PC-9 (cell line): ENCODE measurements around the gene UTP11. TPM values are rescaled to one million over a fixed set of nuclear protein-coding genes. Genes with fewer than 3 reads are reported as not detected.
A peak's percentile ranks its signal among the peaks of the same experiment; 100 is the strongest.

Experiments
- BruUV-seq: library from RNA; stranded (reverse); fragments of 400-500 nt; replicated peaks from 2 replicates; lab custom pipeline; 2021; lab: Mats Ljungman, UMichigan
- CTCF ChIA-PET: fragments of 300-600 bp; sonication (Branson Sonifier 250); formaldehyde crosslinking; loops from one replicate; lab custom pipeline; 2022; ENCODE audit warnings: antibody characterized with exemption; lab: Charles Lee
- POLR2A ChIA-PET: fragments of 300-600 bp; sonication (Branson Sonifier 250); formaldehyde crosslinking; loops from one replicate; lab custom pipeline; 2022; ENCODE audit warnings: antibody characterized with exemption; ENCODE audit not compliant: unreplicated experiment; lab: Charles Lee
- DNase-seq, 2 experiments: peaks; one replicate each; pipeline versions ENCODE4 v3.0.0 to v3.0.0-alpha.2; 2015 to 2022; ENCODE audit warnings: mixed read lengths in 1 of 2
- H2AFZ ChIP-seq: fragments of 200-600 bp; sonication (generic); 2 replicates; pipeline ENCODE4 v1.8.1; 2017; ENCODE audit warnings: antibody characterized with exemption
- H3F3A ChIP-seq: fragments of 200-600 bp; sonication (generic); 2 replicates; pipeline ENCODE4 v1.8.1; 2017; ENCODE audit warnings: antibody characterized with exemption, mild to moderate bottlenecking, low read depth; ENCODE audit not compliant: insufficient read depth
- H3K27ac ChIP-seq: fragments of 200-600 bp; sonication (generic); 2 replicates; pipeline ENCODE4 v1.6.1; 2016; ENCODE audit warnings: mixed run types
- H3K27me3 ChIP-seq: fragments of 200-600 bp; sonication (generic); 2 replicates; pipeline ENCODE4 v1.6.1; 2016; ENCODE audit warnings: low read depth, mixed run types; ENCODE audit not compliant: insufficient read depth
- H3K36me3 ChIP-seq: fragments of 200-600 bp; sonication (generic); 2 replicates; pipeline ENCODE4 v1.6.1; 2016; ENCODE audit warnings: low read depth, mixed run types
- H3K4me1 ChIP-seq: fragments of 200-600 bp; sonication (generic); replicated peaks from 2 replicates; pipeline ENCODE4 v1.6.1; 2016; ENCODE audit warnings: mixed run types; ENCODE audit not compliant: insufficient read depth
- H3K4me2 ChIP-seq: fragments of 200-600 bp; sonication (generic); 2 replicates; pipeline ENCODE4 v1.6.1; 2017; ENCODE audit warnings: mixed run types
- H3K4me3 ChIP-seq: fragments of 200-600 bp; sonication (generic); 2 replicates; pipeline ENCODE4 v1.6.1; 2016; ENCODE audit warnings: mixed run types
- H3K79me2 ChIP-seq: fragments of 200-600 bp; sonication (generic); 2 replicates; pipeline ENCODE4 v1.6.1; 2017; ENCODE audit warnings: low read depth, mixed run types
- H3K9me2 ChIP-seq: fragments of 200-600 bp; sonication (generic); 2 replicates; pipeline ENCODE4 v1.8.1; 2017; ENCODE audit warnings: mild to moderate bottlenecking; ENCODE audit not compliant: insufficient read depth
- H3K9me3 ChIP-seq: fragments of 200-600 bp; sonication (generic); 2 replicates; pipeline ENCODE4 v1.8.1; 2016; ENCODE audit warnings: low read depth; ENCODE audit not compliant: insufficient read depth
- H4K20me1 ChIP-seq: fragments of 200-600 bp; sonication (generic); 2 replicates; pipeline ENCODE4 v1.8.1; 2017; ENCODE audit not compliant: insufficient read depth
- CTCF ChIP-seq: fragments of 200-600 bp; sonication (generic); conservative IDR thresholded peaks from 2 replicates; pipeline ENCODE4 v1.6.1; 2017; ENCODE audit warnings: mixed run types, antibody characterized with exemption, mild to moderate bottlenecking, moderate library complexity
- EZH2 ChIP-seq: fragments of 200-600 bp; sonication (generic); IDR thresholded peaks from 2 replicates; pipeline ENCODE4 v1.8.0; 2017; ENCODE audit warnings: antibody characterized with exemption, low read depth
- intact Hi-C: fragments of 100-400 bp; cut with micrococcal nuclease; formaldehyde crosslinking; loops from one replicate; pipeline ENCODE4 v1.10.0; 2022; ENCODE audit not compliant: unreplicated experiment
- total RNA-seq: library from RNA; stranded (reverse); gene quantifications from 2 replicates; pipeline ENCODE4 v1.2.3, GENCODE V29; 2021

UTP11 gene
- total RNA-seq, 1 experiment from 2014 or later = 36.4 TPM

GRCh38 chr1:38003261-38004250 lies 9.0 kb upstream of the UTP11 start:
- no peak overlapping the region for H2AFZ ChIP-seq
- H3K27me3 ChIP-seq = no peaks in the 10 kb centered on the region
- POLR2A ChIA-PET = interaction anchor here (0.6 kb wide), 2 partner anchors 21 to 1384 kb away, joined by 3 to 22 read pairs; no protein-coding TSS in a partner anchor
- no peaks in the 10 kb centered on the region for H3K9me3 ChIP-seq
- H3K4me3 ChIP-seq = peak overlapping the region; percentile 68; the same call in 1 of the 2 replicates
- H3K9me2 ChIP-seq = no peaks in the 10 kb centered on the region
- no peak for TF ChIP-seq EZH2
- no peak for TF ChIP-seq CTCF
- BruUV-seq = no TSS peak
- H3K79me2 ChIP-seq = peaks cover 19% of the 10 kb centered on the region
- peaks cover 21% of the 10 kb centered on the region; the same call in 1 of the 2 replicates for H3F3A ChIP-seq
- H3K36me3 ChIP-seq = no peaks in the 10 kb centered on the region
- CTCF ChIA-PET = interaction anchor here (0.6 kb wide), 1 partner anchor 1166 kb away, joined by 3 read pairs; no protein-coding TSS in a partner anchor
- H3K27ac ChIP-seq = no peak overlapping the region
- H3K4me1 ChIP-seq = peaks cover 43% of the 10 kb centered on the region
- intact Hi-C loops = loop anchor here (5.0 kb wide), 1 partner anchor 526 kb away; no protein-coding TSS in a partner anchor
- DNase-seq = no peak
- peak overlapping the region; percentile 94 for H3K4me2 ChIP-seq
- no peaks in the 10 kb centered on the region for H4K20me1 ChIP-seq

- peak in 1 of 2 experiments; percentile 15 for DNase-seq
- no peaks in the 10 kb centered on the region for H3K36me3 ChIP-seq
- peaks cover 19% of the 10 kb centered on the region for H3K79me2 ChIP-seq
- H3K9me3 ChIP-seq = no peaks in the 10 kb centered on the region
- peak overlapping the region; percentile 94 for H3K4me2 ChIP-seq
- POLR2A ChIA-PET = interaction anchor here (0.6 kb wide), 1 partner anchor 1383 kb away, joined by 22 read pairs; no protein-coding TSS in a partner anchor
- H4K20me1 ChIP-seq = no peaks in the 10 kb centered on the region
- BruUV-seq = TSS peak; percentile 52
- intact Hi-C loops = loop anchor here (5.0 kb wide), 1 partner anchor 527 kb away; no protein-coding TSS in a partner anchor
- H3K4me1 ChIP-seq = peaks cover 34% of the 10 kb centered on the region
- CTCF ChIA-PET = interaction anchor here (0.6 kb wide), 1 partner anchor 1165 kb away, joined by 3 read pairs; no protein-coding TSS in a partner anchor
- no peak overlapping the region for H3K27ac ChIP-seq
- peak overlapping the region; percentile 77 for H2AFZ ChIP-seq
- H3K27me3 ChIP-seq = no peaks in the 10 kb centered on the region
- TF ChIP-seq CTCF = no peak
- TF ChIP-seq EZH2 = no peak
- peaks cover 16% of the 10 kb centered on the region; the same call in 1 of the 2 replicates for H3F3A ChIP-seq
- H3K4me3 ChIP-seq = peak overlapping the region; percentile 68
- H3K9me2 ChIP-seq = no peaks in the 10 kb centered on the region
These were observed 8.0 kb upstream of the UTP11 start for GRCh38 chr1:38004284-38005108.
